ENCODE data around the gene GALNTL6.

GALNTL6 gene

DNA sequence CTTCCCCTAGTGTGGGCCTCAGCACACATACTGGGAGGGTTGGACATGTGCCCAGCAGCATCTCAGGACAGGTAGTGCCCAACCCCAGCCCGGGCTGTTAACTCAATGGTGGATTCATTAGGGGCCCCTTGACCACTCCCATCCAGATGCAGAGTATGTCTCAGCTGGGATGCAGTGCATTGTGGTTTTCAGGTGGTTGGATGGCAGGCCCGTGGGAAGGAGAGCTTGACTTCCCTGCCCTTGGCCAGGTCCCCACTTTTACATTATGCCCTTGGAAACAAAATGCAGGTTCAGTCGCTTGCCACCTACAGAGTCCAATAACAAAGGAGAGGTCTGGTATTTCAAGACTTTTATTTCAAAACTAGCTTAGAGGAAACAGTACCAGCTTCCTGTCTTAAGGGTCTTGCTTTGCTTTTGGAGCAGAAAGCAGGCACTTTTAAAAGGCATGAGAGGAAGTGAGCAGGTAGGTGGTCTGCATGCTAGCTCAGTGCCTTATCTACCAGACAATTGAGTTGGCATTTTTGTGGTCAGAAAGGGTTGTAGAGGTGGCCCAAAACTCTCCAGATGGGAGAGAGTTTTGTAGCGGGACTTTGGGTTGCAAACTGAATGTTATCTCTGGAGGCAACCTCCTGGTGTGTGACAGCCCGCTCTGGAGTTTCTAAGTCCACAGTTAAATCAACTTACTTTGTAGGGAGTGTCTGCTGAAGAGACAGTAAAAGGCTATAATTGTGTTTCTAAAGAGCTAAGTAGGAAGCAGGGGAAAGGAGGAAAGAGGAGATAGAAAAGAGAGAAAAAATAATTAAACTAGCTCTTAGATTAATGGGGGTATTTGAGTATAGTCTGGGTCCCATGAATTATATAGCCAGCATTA, 171.0 kb downstream of the GALNTL6 start:
- peak overlapping the region; percentile 60 for H2AFZ ChIP-seq (ENCODE audit: low read length)
- TF ChIP-seq EZH2phosphoT487 (IDR thresholded peaks at IDR 0.05; ENCODE audit: borderline replicate concordance) = no peak
- TF ChIP-seq, protein P1, sequence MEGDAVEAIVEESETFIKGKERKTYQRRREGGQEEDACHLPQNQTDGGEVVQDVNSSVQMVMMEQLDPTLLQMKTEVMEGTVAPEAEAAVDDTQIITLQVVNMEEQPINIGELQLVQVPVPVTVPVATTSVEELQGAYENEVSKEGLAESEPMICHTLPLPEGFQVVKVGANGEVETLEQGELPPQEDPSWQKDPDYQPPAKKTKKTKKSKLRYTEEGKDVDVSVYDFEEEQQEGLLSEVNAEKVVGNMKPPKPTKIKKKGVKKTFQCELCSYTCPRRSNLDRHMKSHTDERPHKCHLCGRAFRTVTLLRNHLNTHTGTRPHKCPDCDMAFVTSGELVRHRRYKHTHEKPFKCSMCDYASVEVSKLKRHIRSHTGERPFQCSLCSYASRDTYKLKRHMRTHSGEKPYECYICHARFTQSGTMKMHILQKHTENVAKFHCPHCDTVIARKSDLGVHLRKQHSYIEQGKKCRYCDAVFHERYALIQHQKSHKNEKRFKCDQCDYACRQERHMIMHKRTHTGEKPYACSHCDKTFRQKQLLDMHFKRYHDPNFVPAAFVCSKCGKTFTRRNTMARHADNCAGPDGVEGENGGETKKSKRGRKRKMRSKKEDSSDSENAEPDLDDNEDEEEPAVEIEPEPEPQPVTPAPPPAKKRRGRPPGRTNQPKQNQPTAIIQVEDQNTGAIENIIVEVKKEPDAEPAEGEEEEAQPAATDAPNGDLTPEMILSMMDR (conservative IDR thresholded peaks at IDR 0.05; ENCODE audit: low read length) = no peak
- peak overlapping the region; percentile 53 for H3K4me2 ChIP-seq (ENCODE audit: low read depth, low read length, poor library complexity, severe bottlenecking)
- H3K36me3 ChIP-seq (ENCODE audit: insufficient read depth, low read length) = no peaks in the 10 kb centered on the region
- H3K79me2 ChIP-seq (ENCODE audit: insufficient read depth, low read length) = no peaks in the 10 kb centered on the region
- H4K20me1 ChIP-seq (ENCODE audit: insufficient read depth, low read length, poor library complexity, severe bottlenecking) = no peaks in the 10 kb centered on the region
- H3K4me3 ChIP-seq (ENCODE audit: low read length, poor library complexity, severe bottlenecking) = peak overlapping the region; percentile 24
- peaks cover 17% of the 10 kb centered on the region for H3K4me1 ChIP-seq (ENCODE audit: insufficient read depth, low read length, poor library complexity, severe bottlenecking)
- no peaks in the 10 kb centered on the region for H3K27me3 ChIP-seq (ENCODE audit: insufficient read depth, low read length, poor library complexity, severe bottlenecking)
- no peak overlapping the region for H3K9ac ChIP-seq (ENCODE audit: low read depth, low read length, poor library complexity, severe bottlenecking)
- no peaks in the 10 kb centered on the region for H3F3A ChIP-seq (ENCODE audit: low read depth)
- H3K9me3 ChIP-seq (ENCODE audit: insufficient read depth, low read depth, low read length) = no peaks in the 10 kb centered on the region
- no peaks in the 10 kb centered on the region for H3K9me2 ChIP-seq (replicated peaks; ENCODE audit: low read depth, low read length)

DNA sequence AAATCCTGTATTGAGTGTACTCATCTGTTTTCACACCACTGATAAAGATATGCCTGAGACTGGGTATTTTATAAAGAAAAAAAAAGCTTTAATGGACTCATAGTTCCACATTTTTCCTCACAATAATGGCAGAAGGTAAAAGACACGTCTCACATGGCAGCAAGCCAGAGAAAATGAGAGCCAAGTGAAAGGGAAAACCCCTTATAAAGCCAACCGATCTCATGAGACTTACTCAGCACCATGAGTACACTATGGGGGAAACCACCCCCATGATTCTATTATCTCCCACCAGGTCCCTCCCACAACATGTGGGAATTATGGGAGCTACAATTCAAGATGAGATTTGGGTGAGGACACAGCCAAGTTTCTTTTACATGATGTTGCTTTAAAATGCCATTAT, 171.9 kb downstream of the GALNTL6 start:
- H3K9me2 ChIP-seq (replicated peaks; ENCODE audit: low read depth, low read length) = no peaks in the 10 kb centered on the region
- no peaks in the 10 kb centered on the region for H3K27me3 ChIP-seq (ENCODE audit: insufficient read depth, low read length, poor library complexity, severe bottlenecking)
- H2AFZ ChIP-seq (ENCODE audit: low read length) = no peak overlapping the region
- H3K36me3 ChIP-seq (ENCODE audit: insufficient read depth, low read length) = no peaks in the 10 kb centered on the region
- no peaks in the 10 kb centered on the region for H3K79me2 ChIP-seq (ENCODE audit: insufficient read depth, low read length)
- H3K4me3 ChIP-seq (ENCODE audit: low read length, poor library complexity, severe bottlenecking) = no peak overlapping the region
- peaks cover 17% of the 10 kb centered on the region for H3K4me1 ChIP-seq (ENCODE audit: insufficient read depth, low read length, poor library complexity, severe bottlenecking)
- no peaks in the 10 kb centered on the region for H3K9me3 ChIP-seq (ENCODE audit: insufficient read depth, low read depth, low read length)
- no peak overlapping the region for H3K4me2 ChIP-seq (ENCODE audit: low read depth, low read length, poor library complexity, severe bottlenecking)
- no peaks in the 10 kb centered on the region for H3F3A ChIP-seq (ENCODE audit: low read depth)
- no peak overlapping the region for H3K9ac ChIP-seq (ENCODE audit: low read depth, low read length, poor library complexity, severe bottlenecking)
- no peak for TF ChIP-seq EZH2phosphoT487 (IDR thresholded peaks at IDR 0.05; ENCODE audit: borderline replicate concordance)
- TF ChIP-seq, protein P1 (conservative IDR thresholded peaks at IDR 0.05; ENCODE audit: low read length) = no peak
- H4K20me1 ChIP-seq (ENCODE audit: insufficient read depth, low read length, poor library complexity, severe bottlenecking) = no peaks in the 10 kb centered on the region

DNA sequence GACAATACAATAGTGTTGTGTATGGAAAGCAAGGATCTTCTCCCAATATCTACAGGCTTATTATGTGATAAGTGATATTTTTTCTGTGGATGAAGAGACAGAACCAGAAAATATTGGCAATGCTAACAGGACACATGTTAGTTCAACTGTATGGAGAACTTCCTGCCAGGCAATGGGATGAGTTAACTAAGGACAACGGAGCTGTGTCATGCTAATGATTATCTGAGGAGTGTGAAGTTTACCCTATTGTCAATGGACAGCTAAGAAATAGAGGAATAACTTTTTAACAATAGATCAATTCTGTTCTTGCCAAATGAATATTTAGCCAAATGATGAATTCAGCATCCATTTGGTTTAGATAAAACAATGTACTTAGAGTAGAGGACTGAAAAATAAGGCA, 180.0 kb downstream of the GALNTL6 start:
- H3F3A ChIP-seq (ENCODE audit: low read depth) = no peaks in the 10 kb centered on the region
- no peak overlapping the region for H3K9ac ChIP-seq (ENCODE audit: low read depth, low read length, poor library complexity, severe bottlenecking)
- no peaks in the 10 kb centered on the region for H4K20me1 ChIP-seq (ENCODE audit: insufficient read depth, low read length, poor library complexity, severe bottlenecking)
- H3K27me3 ChIP-seq (ENCODE audit: insufficient read depth, low read length, poor library complexity, severe bottlenecking) = no peaks in the 10 kb centered on the region
- H3K9me3 ChIP-seq (ENCODE audit: insufficient read depth, low read depth, low read length) = no peaks in the 10 kb centered on the region
- no peak for TF ChIP-seq EZH2phosphoT487 (IDR thresholded peaks at IDR 0.05; ENCODE audit: borderline replicate concordance)
- TF ChIP-seq, protein P1 (conservative IDR thresholded peaks at IDR 0.05; ENCODE audit: low read length) = no peak
- H3K4me1 ChIP-seq (ENCODE audit: insufficient read depth, low read length, poor library complexity, severe bottlenecking) = no peaks in the 10 kb centered on the region
- H3K79me2 ChIP-seq (ENCODE audit: insufficient read depth, low read length) = no peaks in the 10 kb centered on the region
- no peaks in the 10 kb centered on the region for H3K9me2 ChIP-seq (replicated peaks; ENCODE audit: low read depth, low read length)
- no peak overlapping the region for H3K4me2 ChIP-seq (ENCODE audit: low read depth, low read length, poor library complexity, severe bottlenecking)
- no peaks in the 10 kb centered on the region for H3K36me3 ChIP-seq (ENCODE audit: insufficient read depth, low read length)
- no peak overlapping the region for H2AFZ ChIP-seq (ENCODE audit: low read length)
- no peak overlapping the region for H3K4me3 ChIP-seq (ENCODE audit: low read length, poor library complexity, severe bottlenecking)
